ENCODE measurements around the gene KLHDC10. TPM values are rescaled to one million over a fixed set of nuclear protein-coding genes. Genes with fewer than 3 reads are reported as not detected.

Gene KLHDC10
- total and polyA plus RNA-seq, 2 donors (not counting 1 experiment from before 2014, with no cell fraction given), result 28.5 to 29.1 TPM

- DNase-seq (ENCODE audit: low read depth in 2 of 2), result no peak
- no peaks in the 10 kb centered on the region for H3K4me1 ChIP-seq (ENCODE audit: control insufficient read depth, extremely low read depth, insufficient read depth, low read length)
Measured at GRCh38 chr7:130032698-130033097, 37.6 kb upstream of the KLHDC10 start.

DNA sequence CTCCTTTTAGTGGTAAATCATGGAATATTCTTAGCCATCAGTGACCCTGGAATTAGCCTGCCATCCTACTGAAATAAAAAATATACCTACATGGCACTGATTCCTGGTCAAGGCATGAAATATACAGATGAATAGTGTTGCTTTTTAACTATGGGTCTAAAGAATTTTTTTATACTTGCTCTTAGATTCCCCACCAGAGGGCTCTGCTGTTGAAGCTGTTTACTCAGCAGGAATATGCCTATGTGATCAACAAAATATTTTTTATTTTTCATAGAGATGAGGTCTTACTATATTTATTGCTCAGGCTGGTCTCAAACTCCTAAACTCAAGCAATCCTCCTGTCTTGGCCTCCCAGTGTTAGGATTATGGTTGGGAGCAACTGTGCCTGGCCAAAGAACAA lies 32.6 kb upstream of the KLHDC10 start:
- Histone ChIP-seq H3K4me2 (ENCODE audit: extremely low read depth, insufficient read depth, low read length) (no peak overlapping the region), H3K27ac (ENCODE audit: insufficient read depth, low read length) (no peak overlapping the region), H3K36me3 (ENCODE audit: control insufficient read depth, insufficient read depth, low read length) (peaks cover 4% of the 10 kb centered on the region), H4K20me1 (ENCODE audit: control insufficient read depth, extremely low read depth, insufficient read depth, low read length) (no peaks in the 10 kb centered on the region), H3K27me3 (ENCODE audit: control insufficient read depth, insufficient read depth, low read length) (no peaks in the 10 kb centered on the region), H2AFZ (ENCODE audit: low read length) (no peak overlapping the region), H3K9ac (ENCODE audit: insufficient read depth, low read length) (no peak overlapping the region), H3K9me3 (ENCODE audit: control insufficient read depth, insufficient read depth, low read depth, low read length) (no peaks in the 10 kb centered on the region), H3K4me1 (ENCODE audit: control insufficient read depth, extremely low read depth, insufficient read depth, low read length) (no peaks in the 10 kb centered on the region), H3K79me2 (ENCODE audit: control insufficient read depth, insufficient read depth, low read length) (no peaks in the 10 kb centered on the region), H3K4me3 (replicated peaks in 1 of 4; ENCODE audit: control extremely low read depth in 1 of 4, insufficient read depth in 1 of 4, low read depth in 3 of 4, low read length in 4 of 4) (no peak overlapping the region)
- no peak for TF ChIP-seq EZH2 (IDR thresholded peaks at IDR 0.05; ENCODE audit: low read length, missing control alignments)
- TF ChIP-seq, protein P1, sequence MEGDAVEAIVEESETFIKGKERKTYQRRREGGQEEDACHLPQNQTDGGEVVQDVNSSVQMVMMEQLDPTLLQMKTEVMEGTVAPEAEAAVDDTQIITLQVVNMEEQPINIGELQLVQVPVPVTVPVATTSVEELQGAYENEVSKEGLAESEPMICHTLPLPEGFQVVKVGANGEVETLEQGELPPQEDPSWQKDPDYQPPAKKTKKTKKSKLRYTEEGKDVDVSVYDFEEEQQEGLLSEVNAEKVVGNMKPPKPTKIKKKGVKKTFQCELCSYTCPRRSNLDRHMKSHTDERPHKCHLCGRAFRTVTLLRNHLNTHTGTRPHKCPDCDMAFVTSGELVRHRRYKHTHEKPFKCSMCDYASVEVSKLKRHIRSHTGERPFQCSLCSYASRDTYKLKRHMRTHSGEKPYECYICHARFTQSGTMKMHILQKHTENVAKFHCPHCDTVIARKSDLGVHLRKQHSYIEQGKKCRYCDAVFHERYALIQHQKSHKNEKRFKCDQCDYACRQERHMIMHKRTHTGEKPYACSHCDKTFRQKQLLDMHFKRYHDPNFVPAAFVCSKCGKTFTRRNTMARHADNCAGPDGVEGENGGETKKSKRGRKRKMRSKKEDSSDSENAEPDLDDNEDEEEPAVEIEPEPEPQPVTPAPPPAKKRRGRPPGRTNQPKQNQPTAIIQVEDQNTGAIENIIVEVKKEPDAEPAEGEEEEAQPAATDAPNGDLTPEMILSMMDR (conservative IDR thresholded peaks at IDR 0.05 in 1 of 2, IDR thresholded peaks at IDR 0.05 in 1 of 2; ENCODE audit: low read depth in 1 of 2, low read length in 2 of 2), result peak; percentile 37 to 57
- peak in 1 of 2 donors; percentile 37 for DNase-seq (ENCODE audit: low read depth in 2 of 2)

More at GRCh38 chr7:130032698-130033097, 37.6 kb upstream of the KLHDC10 start:
- no peaks in the 10 kb centered on the region for H3K9me3 ChIP-seq (ENCODE audit: control insufficient read depth, insufficient read depth, low read depth, low read length)
- no peak overlapping the region for H3K9ac ChIP-seq (ENCODE audit: insufficient read depth, low read length)
- no peak overlapping the region for H2AFZ ChIP-seq (ENCODE audit: low read length)
- no peak overlapping the region for H3K4me2 ChIP-seq (ENCODE audit: extremely low read depth, insufficient read depth, low read length)
- no peak overlapping the region for H3K27ac ChIP-seq (ENCODE audit: insufficient read depth, low read length)
- H3K4me3 ChIP-seq (replicated peaks in 1 of 4; ENCODE audit: control extremely low read depth in 1 of 4, insufficient read depth in 1 of 4, low read depth in 3 of 4, low read length in 4 of 4), result no peak overlapping the region
- no peaks in the 10 kb centered on the region for H3K27me3 ChIP-seq (ENCODE audit: control insufficient read depth, insufficient read depth, low read length)
- no peaks in the 10 kb centered on the region for H3K36me3 ChIP-seq (ENCODE audit: control insufficient read depth, insufficient read depth, low read length)
- no peaks in the 10 kb centered on the region for H4K20me1 ChIP-seq (ENCODE audit: control insufficient read depth, extremely low read depth, insufficient read depth, low read length)
- H3K79me2 ChIP-seq (ENCODE audit: control insufficient read depth, insufficient read depth, low read length), result no peaks in the 10 kb centered on the region
- TF ChIP-seq EZH2 (IDR thresholded peaks at IDR 0.05; ENCODE audit: low read length, missing control alignments), result no peak
- TF ChIP-seq, protein P1 (conservative IDR thresholded peaks at IDR 0.05 in 1 of 2, IDR thresholded peaks at IDR 0.05 in 1 of 2; ENCODE audit: low read depth in 1 of 2, low read length in 2 of 2), result no peak

DNA sequence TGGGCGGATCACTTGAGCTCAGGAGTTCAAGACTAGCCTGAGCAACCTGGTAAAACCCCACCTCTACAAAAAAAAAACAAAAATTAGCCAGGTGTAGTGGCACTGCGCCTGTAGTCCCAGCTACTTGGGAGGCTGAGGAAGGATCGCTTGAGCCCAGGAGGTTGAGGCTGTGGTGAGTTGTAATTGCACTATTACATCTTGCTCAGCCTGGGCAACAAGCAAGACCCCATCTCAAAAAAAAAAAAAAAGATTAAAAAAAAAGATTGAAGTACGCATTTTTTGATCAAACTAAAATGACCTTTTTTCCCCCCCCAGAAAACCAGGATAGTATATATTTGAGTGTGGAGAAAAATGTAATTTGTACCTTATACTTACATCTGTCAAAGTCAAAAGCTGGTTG lies 29.8 kb upstream of the KLHDC10 start:
- Histone ChIP-seq H3K9ac (ENCODE audit: insufficient read depth, low read length) (no peak overlapping the region), H3K79me2 (ENCODE audit: control insufficient read depth, insufficient read depth, low read length) (no peaks in the 10 kb centered on the region), H3K4me1 (ENCODE audit: control insufficient read depth, extremely low read depth, insufficient read depth, low read length) (no peaks in the 10 kb centered on the region), H3K27me3 (ENCODE audit: control insufficient read depth, insufficient read depth, low read length) (no peaks in the 10 kb centered on the region), H3K27ac (ENCODE audit: insufficient read depth, low read length) (no peak overlapping the region), H3K4me2 (ENCODE audit: extremely low read depth, insufficient read depth, low read length) (no peak overlapping the region), H3K9me3 (ENCODE audit: control insufficient read depth, insufficient read depth, low read depth, low read length) (no peaks in the 10 kb centered on the region), H2AFZ (ENCODE audit: low read length) (no peak overlapping the region), H4K20me1 (ENCODE audit: control insufficient read depth, extremely low read depth, insufficient read depth, low read length) (no peaks in the 10 kb centered on the region), H3K36me3 (ENCODE audit: control insufficient read depth, insufficient read depth, low read length) (peaks cover 4% of the 10 kb centered on the region), H3K4me3 (replicated peaks in 1 of 4; ENCODE audit: control extremely low read depth in 1 of 4, insufficient read depth in 1 of 4, low read depth in 3 of 4, low read length in 4 of 4) (no peak overlapping the region)
- no peak for DNase-seq (ENCODE audit: low read depth in 2 of 2)
- TF ChIP-seq, protein P1 (conservative IDR thresholded peaks at IDR 0.05 in 1 of 2, IDR thresholded peaks at IDR 0.05 in 1 of 2; ENCODE audit: low read depth in 1 of 2, low read length in 2 of 2), result no peak
- no peak for TF ChIP-seq EZH2 (IDR thresholded peaks at IDR 0.05; ENCODE audit: low read length, missing control alignments)
